GM21737 (cell line): ENCODE measurements around the gene AIP.
A peak's percentile ranks its signal among the peaks of the same experiment; 100 is the strongest.
"Not testable (repeated sequence)": the region's sequence is repeated elsewhere in the genome, so short reads cannot be mapped to it uniquely, and the experiment has no call there.

ENCODE experiments used
- ATAC-seq: cut with Tn5 transposase; IDR thresholded peaks from one replicate; pipeline ENCODE4 v1.9.1; 2021; ENCODE audit warnings: mild to moderate bottlenecking, moderate library complexity; ENCODE audit not compliant: unreplicated experiment

Gene AIP

DNA sequence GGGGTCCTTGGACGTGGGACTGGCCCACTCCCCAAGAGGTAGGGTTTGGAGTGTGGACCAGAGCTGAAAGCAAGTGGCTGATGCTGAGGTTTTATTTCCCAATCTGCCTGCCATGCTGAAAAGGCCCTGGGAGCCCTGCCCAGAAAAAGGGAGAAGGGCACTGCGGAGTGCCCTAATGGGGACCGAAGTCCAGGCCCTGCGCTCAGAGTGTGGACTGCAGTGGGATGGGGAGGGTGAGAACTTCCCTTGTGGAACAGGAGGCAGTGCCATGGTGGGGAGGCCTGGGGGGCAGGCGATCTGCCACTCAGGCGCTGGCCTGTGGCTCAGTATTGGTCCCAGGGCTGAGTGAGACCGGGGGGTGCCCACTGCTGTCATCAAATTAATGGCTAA lies 34.6 kb upstream of the AIP start:
- ATAC-seq: no peak

GRCh38 chr11:67449116-67449844 lies 33.5 kb upstream of the AIP start:
- ATAC-seq: no peak

DNA sequence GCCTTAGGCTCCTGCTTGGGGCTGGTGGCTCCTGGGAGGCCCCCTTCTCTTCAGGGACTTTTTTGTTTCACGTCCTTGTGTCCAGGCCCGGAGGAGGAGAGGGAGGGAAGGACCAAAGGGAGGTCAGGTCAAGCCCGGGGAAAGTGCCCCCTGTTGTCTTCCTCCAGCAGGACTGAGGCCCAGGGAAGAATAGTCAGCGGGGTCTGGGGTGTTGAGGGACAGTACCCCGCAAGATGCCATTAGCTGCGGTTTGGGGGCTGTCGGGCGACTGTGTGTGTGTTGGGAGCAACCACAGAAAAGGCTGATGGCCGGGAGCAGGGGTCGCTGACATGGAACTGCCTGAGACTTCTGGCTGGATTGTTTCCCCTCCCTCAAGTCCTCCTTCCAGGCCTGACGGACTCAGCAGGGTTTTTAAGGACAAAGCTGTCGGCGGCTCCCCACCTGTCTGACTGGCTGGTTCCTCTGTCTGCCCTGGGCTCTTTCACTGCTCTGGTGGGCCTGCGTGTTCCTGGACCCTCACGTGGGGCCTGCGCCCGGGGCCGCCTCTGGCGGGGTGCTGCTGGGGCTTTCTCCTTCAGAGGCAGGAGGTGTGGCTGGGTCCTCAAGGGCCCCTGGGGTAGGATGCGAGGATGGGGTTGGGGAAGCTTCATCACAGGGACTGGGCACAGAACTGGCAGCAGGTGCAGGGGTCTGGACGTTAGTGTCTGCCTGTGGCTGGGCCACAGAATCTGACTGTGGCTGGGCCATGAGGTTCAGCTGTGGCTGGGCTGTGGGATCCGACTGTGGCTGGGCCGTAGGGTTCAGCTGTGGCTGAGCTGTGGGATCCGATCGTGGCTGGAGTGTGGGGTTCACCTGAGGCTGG lies 31.8 kb upstream of the AIP start:
- no peak for ATAC-seq

GRCh38 chr11:67451658-67451976 lies 31.2 kb upstream of the AIP start:
- no peak for ATAC-seq

GRCh38 chr11:67452141-67452952 lies 30.5 kb upstream of the AIP start, which contains the start of gene GPR152:
Gene GPR152 (minus strand): TSS chr11:67452729. CDS start chr11:67452724, 5 bp downstream.
- ATAC-seq: no peak

DNA sequence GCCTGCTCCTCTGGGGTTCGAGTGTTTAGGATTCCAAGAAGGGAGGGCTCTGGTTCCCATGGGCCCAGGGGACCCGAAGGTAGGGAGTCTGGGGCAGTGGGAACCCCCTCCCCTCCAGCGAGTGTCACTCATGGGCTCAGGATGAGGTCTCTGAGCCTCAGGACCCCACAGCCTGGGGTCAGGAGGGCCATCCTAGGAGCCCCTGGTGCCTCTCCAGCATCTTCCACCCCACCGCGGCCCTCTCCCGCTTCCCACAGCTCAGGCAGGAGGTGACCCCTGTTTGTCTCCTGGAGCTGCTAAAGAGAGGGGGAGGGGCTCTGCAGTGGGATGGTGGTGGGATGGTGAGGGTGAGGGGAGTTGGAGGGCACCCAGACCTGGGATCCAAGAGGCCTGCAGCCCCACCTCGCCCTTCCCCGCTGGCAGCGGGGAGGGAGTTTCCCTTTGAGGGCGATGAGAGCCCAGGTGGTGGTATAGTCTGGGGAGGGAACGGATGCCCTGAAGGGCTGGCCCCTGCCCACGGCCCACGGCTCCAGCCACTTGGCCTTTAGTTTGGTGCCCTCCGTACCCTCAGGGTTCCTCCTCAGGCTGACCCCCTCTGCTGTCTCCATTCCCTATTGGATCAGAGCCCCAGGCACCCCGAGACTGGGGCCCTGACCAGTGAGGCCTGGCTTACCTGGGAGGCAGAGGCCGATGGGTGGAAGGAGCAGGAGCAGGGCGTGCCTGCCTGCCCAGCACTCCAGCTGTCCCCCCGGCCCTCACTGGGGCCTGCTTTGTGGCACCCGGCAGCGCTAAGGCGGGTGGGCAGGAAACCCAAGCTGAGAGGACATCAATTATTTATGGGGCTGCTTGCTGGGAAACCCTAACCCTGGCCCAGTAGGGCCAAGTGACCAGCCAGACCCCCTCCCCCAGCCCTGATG lies 28.8 kb upstream of the AIP start:
- ATAC-seq: no peak

DNA sequence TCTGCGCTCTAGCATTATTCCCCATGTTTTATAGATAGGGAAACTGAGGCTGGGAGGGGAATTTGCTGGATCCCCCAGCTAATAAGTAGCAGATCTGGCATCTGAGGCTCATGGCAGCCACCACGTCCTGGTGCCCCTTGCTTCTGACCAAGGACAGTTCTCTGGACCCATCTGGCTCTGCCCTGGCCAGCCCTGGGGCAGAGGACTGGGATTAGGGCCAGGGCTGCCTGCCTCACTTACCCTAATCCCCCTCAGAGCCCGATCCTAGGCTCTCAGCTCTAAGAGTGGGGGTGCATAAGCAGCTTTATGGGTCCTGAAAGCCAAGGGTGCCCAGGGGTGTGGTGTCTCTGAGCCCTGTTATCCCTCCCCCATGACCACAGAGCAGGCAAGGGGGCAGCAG lies 27.8 kb upstream of the AIP start, which contains the start of gene CABP4:
Gene CABP4, plus strand, starts transcription at position 301 of the 400 bp plus-strand sequence. Its CDS starts 70 bp downstream, at position 371.
- ATAC-seq: no peak

DNA sequence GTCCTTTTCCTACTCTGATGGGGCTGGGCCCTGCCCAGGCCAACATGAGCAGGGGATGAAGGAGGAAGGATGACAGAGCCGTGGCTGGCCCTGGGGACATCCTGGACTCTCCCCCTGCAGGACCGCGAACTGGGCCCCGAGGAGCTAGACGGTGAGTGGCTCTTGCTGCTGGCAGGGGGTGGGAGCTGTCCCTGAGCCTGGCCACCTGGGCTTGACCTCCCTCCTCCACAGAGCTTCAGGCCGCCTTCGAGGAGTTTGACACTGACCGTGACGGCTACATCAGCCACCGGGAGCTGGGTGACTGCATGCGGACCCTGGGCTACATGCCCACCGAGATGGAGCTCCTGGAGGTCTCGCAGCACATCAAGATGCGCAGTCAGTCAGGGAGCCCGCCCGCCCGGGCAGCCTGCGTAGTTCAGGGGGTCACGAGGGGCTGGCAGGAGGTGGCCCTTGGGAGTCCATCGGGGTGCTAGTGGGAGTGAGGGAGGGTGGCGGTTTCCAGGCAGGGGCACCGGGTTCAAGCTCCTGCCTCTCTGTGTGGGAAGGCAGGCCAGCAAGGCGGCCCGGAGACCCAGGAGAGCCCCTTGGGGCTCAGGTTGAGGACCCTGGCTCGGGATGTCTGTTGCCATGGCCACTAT lies 26.6 kb upstream of the AIP start:
- no peak for ATAC-seq

DNA sequence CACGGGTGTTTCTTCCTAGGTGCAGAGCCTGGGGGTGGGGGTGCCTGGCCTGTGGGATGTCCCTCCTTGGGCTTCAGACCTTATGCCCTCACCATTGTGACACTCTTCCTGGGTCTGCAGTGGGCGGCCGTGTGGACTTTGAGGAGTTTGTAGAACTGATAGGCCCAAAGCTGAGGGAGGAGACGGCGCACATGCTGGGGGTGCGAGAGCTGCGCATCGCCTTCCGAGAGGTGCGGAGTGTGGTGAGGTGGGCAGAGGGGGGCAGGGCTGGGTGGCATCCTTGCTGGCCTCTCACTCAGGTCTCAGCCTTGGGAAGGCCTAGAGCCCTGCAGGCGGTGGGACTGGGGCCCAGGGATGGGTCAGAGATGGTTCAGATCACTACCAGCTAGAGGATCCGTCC lies 25.4 kb upstream of the AIP start:
- ATAC-seq: no peak

DNA sequence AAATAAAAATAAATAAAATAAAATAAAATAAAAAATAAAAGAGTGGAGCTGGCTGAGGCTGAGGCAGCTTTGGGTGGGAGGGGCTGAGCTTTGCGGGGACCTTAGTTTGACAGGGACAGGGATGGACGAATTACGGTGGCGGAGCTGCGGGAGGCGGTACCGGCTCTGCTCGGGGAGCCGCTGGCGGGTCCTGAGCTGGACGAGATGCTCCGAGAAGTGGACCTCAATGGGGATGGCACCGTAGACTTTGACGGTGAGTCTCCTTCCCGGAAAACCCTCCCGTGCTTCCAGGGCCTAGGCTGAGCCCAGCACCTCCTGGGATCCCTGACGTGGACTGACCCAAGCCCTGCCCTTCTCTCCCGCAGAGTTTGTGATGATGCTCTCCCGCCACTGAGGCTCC lies 24.6 kb upstream of the AIP start:
- no peak for ATAC-seq

DNA sequence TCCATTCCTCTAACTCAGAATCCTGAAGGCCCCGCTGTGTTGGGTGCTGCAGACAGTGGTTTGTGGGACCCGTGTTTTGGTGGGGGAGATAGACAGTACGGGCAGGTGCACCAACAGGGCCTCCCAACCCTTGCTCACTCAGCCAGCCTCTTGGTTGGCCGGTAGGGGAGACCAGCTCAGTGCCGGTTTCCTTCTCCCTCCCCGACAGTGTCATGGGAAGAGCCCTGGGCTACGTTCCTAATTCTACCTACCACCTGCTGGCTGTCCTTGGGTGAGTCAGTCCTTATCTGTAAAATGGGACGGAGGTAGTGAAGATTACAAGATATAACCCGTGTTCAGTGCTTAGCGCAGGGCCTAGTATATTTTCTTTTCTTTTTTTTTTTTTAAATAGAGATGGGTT lies 19.6 kb upstream of the AIP start:
- ATAC-seq: no peak

DNA sequence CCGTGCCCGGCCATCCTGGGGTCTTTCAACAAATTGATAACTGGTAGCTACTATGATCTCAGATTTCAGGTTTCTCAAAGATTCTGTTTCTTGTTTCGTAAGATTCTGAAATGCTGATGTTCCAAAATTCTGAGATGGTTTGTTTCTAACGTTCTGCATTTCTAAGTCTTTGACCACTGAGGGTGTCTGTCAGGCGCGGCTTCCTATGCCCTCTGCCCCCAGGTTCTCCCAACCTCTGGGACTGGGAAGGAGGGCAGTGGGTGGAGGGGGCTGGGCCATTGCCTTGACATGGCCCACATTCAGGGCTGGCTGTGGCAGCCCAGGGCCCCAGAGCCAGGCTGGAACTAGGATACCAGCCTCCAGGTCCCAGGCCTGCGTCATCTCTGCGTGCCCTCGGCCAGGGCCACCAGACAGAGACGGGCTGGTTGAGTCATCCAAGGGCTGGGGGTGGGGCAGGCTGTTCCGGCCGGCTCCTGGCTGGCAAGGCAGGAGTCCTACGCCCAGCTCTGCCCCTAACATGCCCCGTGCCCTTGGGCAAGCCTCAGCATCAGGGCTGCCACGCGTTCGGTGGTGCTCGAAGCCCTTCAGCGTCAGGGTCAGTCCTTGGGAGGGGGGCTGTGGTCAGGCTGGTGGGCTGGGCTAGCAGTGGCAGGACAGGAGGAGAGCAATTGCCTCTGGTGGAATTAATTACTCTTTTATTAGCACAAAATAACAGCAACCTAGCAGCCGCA lies 19.0 kb upstream of the AIP start:
- no peak for ATAC-seq

GRCh38 chr11:67464411-67465188 lies 18.2 kb upstream of the AIP start:
- peak; percentile 47 for ATAC-seq

DNA sequence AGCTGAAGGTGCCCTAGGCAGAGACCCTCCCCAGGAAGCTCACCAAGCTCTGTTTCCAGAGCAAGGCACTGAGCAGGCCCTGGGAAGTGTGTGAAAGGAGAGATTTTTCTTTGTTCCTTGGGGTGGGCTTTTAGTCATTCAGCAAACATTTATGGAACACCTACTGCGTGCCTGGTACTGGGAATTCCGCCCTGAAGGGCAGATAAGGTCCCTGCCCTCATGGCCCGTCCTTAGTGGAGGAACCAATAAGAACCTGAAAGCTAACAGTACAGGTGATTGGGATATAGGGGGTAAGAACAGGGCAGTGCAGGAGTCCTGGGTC lies 17.7 kb upstream of the AIP start:
- ATAC-seq: no peak

- ATAC-seq: not testable (repeated sequence)
These were observed 17.3 kb upstream of the AIP start for GRCh38 chr11:67465530-67465929.

DNA sequence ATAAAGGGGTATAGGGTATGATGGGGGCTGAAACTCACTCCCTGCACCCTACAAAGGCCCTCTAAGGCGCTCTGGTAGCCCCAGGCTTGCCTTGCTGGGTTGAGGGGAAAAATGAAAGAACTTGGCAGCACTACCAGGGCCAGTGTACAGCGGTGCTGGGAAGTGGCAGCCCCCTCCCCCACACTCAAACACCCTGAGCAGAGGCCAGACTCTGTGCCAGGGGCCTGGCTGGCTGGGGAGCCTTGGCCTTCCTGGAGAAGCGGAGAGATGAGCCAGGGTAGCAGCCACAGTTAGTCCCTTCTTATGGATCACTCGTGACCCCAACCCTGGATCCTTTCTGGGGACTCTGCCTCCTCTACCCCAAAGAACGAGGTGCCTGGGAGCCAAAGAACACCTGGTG lies 16.5 kb upstream of the AIP start:
- no peak for ATAC-seq

GRCh38 chr11:67466962-67467771 lies 15.7 kb upstream of the AIP start:
- no peak for ATAC-seq

DNA sequence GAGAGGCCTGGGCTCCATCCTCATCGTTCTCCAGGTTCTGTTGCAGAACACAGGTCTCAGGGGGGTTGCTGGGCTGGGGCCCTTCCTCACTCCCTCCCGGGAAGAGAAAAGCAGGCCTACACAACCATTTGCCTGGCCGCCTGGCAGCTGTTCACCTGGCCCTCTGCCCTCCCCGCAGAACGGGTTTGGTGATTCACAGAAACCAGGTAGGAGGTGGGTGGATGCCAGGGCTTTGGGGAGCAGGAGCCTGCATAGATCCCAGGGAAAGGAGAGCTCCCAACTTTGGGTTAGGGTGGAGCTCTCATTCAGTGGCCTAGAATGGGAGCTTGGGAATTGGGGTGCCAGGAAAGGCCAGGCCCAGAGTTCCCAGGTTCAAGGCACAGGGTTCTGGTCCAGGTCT lies 14.8 kb upstream of the AIP start:
- ATAC-seq: no peak
